Measurements from ENCODE around the gene SLC1A3. TPM values are rescaled to one million over a fixed set of nuclear protein-coding genes. Genes with fewer than 3 reads are reported as not detected.

SLC1A3 gene
- total RNA-seq, 3 donors from 2014 or later (not counting 1 experiment from before 2014, with no cell fraction given) = 1.1 TPM; not detected in 2

- Histone ChIP-seq H3K4me1 (ENCODE audit: control insufficient read depth, insufficient read depth, low read length) (no peaks in the 10 kb centered on the region), H3K27ac (ENCODE audit: low read length) (no peak overlapping the region), H3K36me3 (ENCODE audit: control insufficient read depth, insufficient read depth, low read length) (no peaks in the 10 kb centered on the region), H3K9me3 (ENCODE audit: control insufficient read depth, insufficient read depth, low read length) (no peaks in the 10 kb centered on the region), H3K4me3 (ENCODE audit: low read length) (no peak overlapping the region), H3K27me3 (ENCODE audit: control insufficient read depth, insufficient read depth, low read length) (no peaks in the 10 kb centered on the region)
- intact Hi-C loops (cut with micrococcal nuclease) = no loop called here
- TF ChIP-seq, protein P1, sequence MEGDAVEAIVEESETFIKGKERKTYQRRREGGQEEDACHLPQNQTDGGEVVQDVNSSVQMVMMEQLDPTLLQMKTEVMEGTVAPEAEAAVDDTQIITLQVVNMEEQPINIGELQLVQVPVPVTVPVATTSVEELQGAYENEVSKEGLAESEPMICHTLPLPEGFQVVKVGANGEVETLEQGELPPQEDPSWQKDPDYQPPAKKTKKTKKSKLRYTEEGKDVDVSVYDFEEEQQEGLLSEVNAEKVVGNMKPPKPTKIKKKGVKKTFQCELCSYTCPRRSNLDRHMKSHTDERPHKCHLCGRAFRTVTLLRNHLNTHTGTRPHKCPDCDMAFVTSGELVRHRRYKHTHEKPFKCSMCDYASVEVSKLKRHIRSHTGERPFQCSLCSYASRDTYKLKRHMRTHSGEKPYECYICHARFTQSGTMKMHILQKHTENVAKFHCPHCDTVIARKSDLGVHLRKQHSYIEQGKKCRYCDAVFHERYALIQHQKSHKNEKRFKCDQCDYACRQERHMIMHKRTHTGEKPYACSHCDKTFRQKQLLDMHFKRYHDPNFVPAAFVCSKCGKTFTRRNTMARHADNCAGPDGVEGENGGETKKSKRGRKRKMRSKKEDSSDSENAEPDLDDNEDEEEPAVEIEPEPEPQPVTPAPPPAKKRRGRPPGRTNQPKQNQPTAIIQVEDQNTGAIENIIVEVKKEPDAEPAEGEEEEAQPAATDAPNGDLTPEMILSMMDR (IDR thresholded peaks at IDR 0.05) = no peak
- H3K4me1 Mint-ChIP-seq = no peaks in the 10 kb centered on the region
- peaks cover 8 to 11% of the 10 kb centered on the region in 2 donors for H3K27me3 Mint-ChIP-seq (ENCODE audit: low read depth in 2 of 2)
- H3K36me3 Mint-ChIP-seq = no peaks in the 10 kb centered on the region
- H3K4me3 Mint-ChIP-seq = no peak overlapping the region
- H3K27ac Mint-ChIP-seq = no peak overlapping the region
- WGBS (ENCODE audit: insufficient coverage) = 66% methylated on average over 4 of the region's 4 CpGs
- H3K9me3 Mint-ChIP-seq = no peaks in the 10 kb centered on the region
- DNase-seq = peak in 1 of 2 donors; percentile 41
- no peak for ATAC-seq
Measured at GRCh38 chr5:36734422-36734821, 128.0 kb downstream of the SLC1A3 start.

DNA sequence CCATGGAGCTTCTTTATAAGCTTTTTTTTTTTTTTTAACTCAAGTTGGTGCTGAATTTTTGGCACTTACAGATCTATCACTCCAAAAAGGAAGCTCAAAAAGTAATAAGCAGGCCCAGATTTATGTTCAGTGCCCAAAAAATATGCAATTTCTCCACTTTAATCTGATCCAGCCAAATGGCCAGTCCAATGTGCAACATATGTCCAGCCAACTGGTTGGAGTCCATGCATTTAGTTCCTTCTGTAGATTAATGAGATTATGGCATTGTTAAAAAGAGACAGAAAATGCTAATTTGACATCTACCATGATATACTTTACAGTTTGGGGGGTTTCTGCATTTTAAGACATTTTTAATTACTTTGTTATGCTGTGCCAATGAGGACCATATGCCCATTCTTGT is 129.5 kb downstream of the SLC1A3 start:
- intact Hi-C loops (cut with micrococcal nuclease) = loop anchor here (5.0 kb wide), 1 partner anchor 206 kb away; no protein-coding TSS in a partner anchor
- Histone ChIP-seq H3K36me3 (ENCODE audit: control insufficient read depth, insufficient read depth, low read length) (no peaks in the 10 kb centered on the region), H3K9me3 (ENCODE audit: control insufficient read depth, insufficient read depth, low read length) (no peaks in the 10 kb centered on the region), H3K4me1 (ENCODE audit: control insufficient read depth, insufficient read depth, low read length) (no peaks in the 10 kb centered on the region), H3K27ac (ENCODE audit: low read length) (no peak overlapping the region), H3K27me3 (ENCODE audit: control insufficient read depth, insufficient read depth, low read length) (no peaks in the 10 kb centered on the region), H3K4me3 (ENCODE audit: low read length) (no peak overlapping the region)
- no peak for ATAC-seq
- Mint-ChIP-seq H3K27me3 (ENCODE audit: low read depth in 2 of 2) (peaks cover 8 to 11% of the 10 kb centered on the region in 2 donors), H3K4me1 (no peaks in the 10 kb centered on the region), H3K27ac (no peak overlapping the region), H3K4me3 (no peak overlapping the region), H3K9me3 (no peaks in the 10 kb centered on the region), H3K36me3 (no peaks in the 10 kb centered on the region)
- DNase-seq = no peak
- TF ChIP-seq, protein P1 (IDR thresholded peaks at IDR 0.05) = no peak

Measured in natural killer cell (primary cell).